Peyer's patch (tissue), 4 donors: Measurements from ENCODE around the gene GPC6. TPM values are rescaled to one million over a fixed set of nuclear protein-coding genes. Genes with fewer than 3 reads are reported as not detected.

Source experiments
- DNase-seq, 3 donors: peaks; one replicate each; pipeline ENCODE4 v3.0.0-alpha.2; 2017 to 2019
- H3K27ac ChIP-seq, 4 donors: fragments of 200-600 bp; sonication (generic); one replicate each; pipeline ENCODE4 v1.5.1; 2016 to 2019
- H3K27me3 ChIP-seq, 2 donors: fragments of 200-600 bp; sonication (generic); one replicate each; pipeline ENCODE4 v1.5.1; 2019
- H3K36me3 ChIP-seq, 3 donors: fragments of 200-600 bp; sonication (generic); one replicate each; pipeline ENCODE4 v1.5.1; 2016 to 2019
- H3K4me1 ChIP-seq, 4 donors: fragments of 200-600 bp; sonication (generic); one replicate each; pipeline ENCODE4 v1.5.1; 2016 to 2019
- H3K4me3 ChIP-seq, 4 donors: fragments of 200-600 bp; sonication (generic); 1 replicate in 3 of 4; 2 replicates in 1 of 4; pipeline ENCODE4 v1.5.1; 2016 to 2019; ENCODE audit warnings: mild to moderate bottlenecking in 1 of 4
- H3K9me3 ChIP-seq, 4 donors: fragments of 200-600 bp; sonication (generic); one replicate each; pipeline ENCODE4 v1.5.1; 2016 to 2019; ENCODE audit warnings: mild to moderate bottlenecking in 1 of 4
- CTCF ChIP-seq, 6 experiments: fragments of 450-650 bp in 4 of 6; fragments of 200-600 bp in 2 of 6; sonication (generic) in 1 of 6; IDR thresholded peaks; one replicate each; pipeline ENCODE4 v1.5.1; 2017 to 2019; ENCODE audit warnings: antibody characterized with exemption in 6 of 6, mild to moderate bottlenecking in 3 of 6, moderate library complexity in 1 of 6
- POLR2A ChIP-seq, 2 donors: fragments of 450-650 bp; IDR thresholded peaks; one replicate each; pipeline ENCODE4 v1.5.1; 2017; ENCODE audit warnings: antibody characterized with exemption in 2 of 2, mild to moderate bottlenecking in 2 of 2, moderate library complexity in 2 of 2
- total RNA-seq, 4 donors: library from RNA; depleted of rRNA; stranded (reverse); fragments of >200 nt; gene quantifications; one replicate each; pipeline ENCODE4 v1.1.0, GENCODE V29; 2016

GPC6 gene
- total RNA-seq, 4 donors from 2014 or later, result 1.6 to 13.2 (median 2.6) TPM

GRCh38 chr13:93875547-93875946, 648.9 kb downstream of the GPC6 start:
- Histone ChIP-seq H3K4me3 (no peak overlapping the region), H3K27ac (no peak overlapping the region), H3K4me1 (no peaks in the 10 kb centered on the region), H3K36me3 (no peaks in the 10 kb centered on the region), H3K27me3 (no peaks in the 10 kb centered on the region), H3K9me3 (no peaks in the 10 kb centered on the region)
- no peak for TF ChIP-seq CTCF (IDR thresholded peaks at IDR 0.05)
- DNase-seq, result no peak

- Histone ChIP-seq H3K9me3 (no peaks in the 10 kb centered on the region), H3K4me1 (no peaks in the 10 kb centered on the region), H3K36me3 (no peaks in the 10 kb centered on the region), H3K27me3 (no peaks in the 10 kb centered on the region), H3K4me3 (no peak overlapping the region), H3K27ac (no peak overlapping the region)
- TF ChIP-seq CTCF (IDR thresholded peaks at IDR 0.05) (no peak), POLR2A (IDR thresholded peaks at IDR 0.05) (no peak)
- no peak for DNase-seq
Measured at GRCh38 chr13:93876236-93876635, 649.6 kb downstream of the GPC6 start.

- no peak for TF ChIP-seq CTCF (IDR thresholded peaks at IDR 0.05)
- TF ChIP-seq POLR2A (IDR thresholded peaks at IDR 0.05), result no peak
- no peak for DNase-seq
- H3K4me3 ChIP-seq, result no peak overlapping the region
- no peaks in the 10 kb centered on the region for H3K36me3 ChIP-seq
- H3K9me3 ChIP-seq, result no peaks in the 10 kb centered on the region
- H3K4me1 ChIP-seq, result no peaks in the 10 kb centered on the region
- no peak overlapping the region for H3K27ac ChIP-seq
- no peaks in the 10 kb centered on the region for H3K27me3 ChIP-seq
Measured at GRCh38 chr13:93878675-93879074, 652.1 kb downstream of the GPC6 start.

GRCh38 chr13:93881411-93881810, 654.8 kb downstream of the GPC6 start:
- no peaks in the 10 kb centered on the region for H3K9me3 ChIP-seq
- DNase-seq, result no peak
- no peak for TF ChIP-seq CTCF (IDR thresholded peaks at IDR 0.05)
- no peak for TF ChIP-seq POLR2A (IDR thresholded peaks at IDR 0.05)

GRCh38 chr13:93882086-93882651, 655.6 kb downstream of the GPC6 start:
- H3K36me3 ChIP-seq, result no peaks in the 10 kb centered on the region
- no peaks in the 10 kb centered on the region for H3K27me3 ChIP-seq
- no peak for TF ChIP-seq POLR2A (IDR thresholded peaks at IDR 0.05)
- no peak for TF ChIP-seq CTCF (IDR thresholded peaks at IDR 0.05)
- no peak overlapping the region for H3K4me3 ChIP-seq
- DNase-seq, result no peak
- no peaks in the 10 kb centered on the region for H3K9me3 ChIP-seq
- H3K27ac ChIP-seq, result no peak overlapping the region
- no peaks in the 10 kb centered on the region for H3K4me1 ChIP-seq

More at GRCh38 chr13:93881411-93881810, 654.8 kb downstream of the GPC6 start:
- H3K4me3 ChIP-seq, result no peak overlapping the region
- H3K27ac ChIP-seq, result no peak overlapping the region
- H3K4me1 ChIP-seq, result no peaks in the 10 kb centered on the region
- H3K36me3 ChIP-seq, result no peaks in the 10 kb centered on the region
- no peaks in the 10 kb centered on the region for H3K27me3 ChIP-seq

GRCh38 chr13:93889430-93889951, 662.9 kb downstream of the GPC6 start:
- H3K9me3 ChIP-seq, result no peaks in the 10 kb centered on the region
- H3K27ac ChIP-seq, result no peak overlapping the region
- DNase-seq, result no peak
- H3K36me3 ChIP-seq, result no peaks in the 10 kb centered on the region
- TF ChIP-seq CTCF (IDR thresholded peaks at IDR 0.05) (no peak), POLR2A (IDR thresholded peaks at IDR 0.05) (no peak)
- no peaks in the 10 kb centered on the region for H3K4me1 ChIP-seq
- no peaks in the 10 kb centered on the region for H3K27me3 ChIP-seq
- no peak overlapping the region for H3K4me3 ChIP-seq
